Type B pancreatic cell (in vitro differentiated cells): Measurements from ENCODE around the gene CADM4. TPM values are rescaled to one million over a fixed set of nuclear protein-coding genes. Genes with fewer than 3 reads are reported as not detected.

Experiments used
- DNase-seq: peaks from one replicate; pipeline ENCODE4 v3.0.0; 2021; ENCODE audit warnings: mixed read lengths; ENCODE audit not compliant: unreplicated experiment; ENCODE audit errors: extremely low spot score
- H3K27ac Mint-ChIP-seq: 2 replicates; pipeline ENCODE4 v1.8.0; 2021; ENCODE audit warnings: mild to moderate bottlenecking, mixed read lengths
- H3K27me3 Mint-ChIP-seq: 2 replicates; pipeline ENCODE4 v1.8.0; 2021; ENCODE audit warnings: mixed read lengths
- H3K36me3 Mint-ChIP-seq: 2 replicates; pipeline ENCODE4 v1.8.0; 2021; ENCODE audit warnings: mixed read lengths
- H3K4me1 Mint-ChIP-seq: one replicate; pipeline ENCODE4 v1.8.0; 2021; ENCODE audit warnings: mixed read lengths; ENCODE audit not compliant: unreplicated experiment
- H3K4me3 Mint-ChIP-seq: 2 replicates; pipeline ENCODE4 v1.8.0; 2021; ENCODE audit warnings: mild to moderate bottlenecking, mixed read lengths
- H3K9me3 Mint-ChIP-seq: 2 replicates; pipeline ENCODE4 v1.8.0; 2021; ENCODE audit warnings: mixed read lengths
- total RNA-seq: library from RNA; stranded (reverse); gene quantifications from 2 replicates; pipeline ENCODE4 v1.2.1, GENCODE V29; 2021; ENCODE audit warnings: low replicate concordance
- TF ChIP-seq, protein P1 (sequence below): fragments of 200-600 bp; sonication (generic); conservative IDR thresholded peaks from 2 replicates; pipeline ENCODE4 v1.5.0; 2021; ENCODE audit warnings: antibody characterized with exemption, mild to moderate bottlenecking

Gene CADM4
- total RNA-seq, 1 donor from 2014 or later, result 37.9 TPM

DNA sequence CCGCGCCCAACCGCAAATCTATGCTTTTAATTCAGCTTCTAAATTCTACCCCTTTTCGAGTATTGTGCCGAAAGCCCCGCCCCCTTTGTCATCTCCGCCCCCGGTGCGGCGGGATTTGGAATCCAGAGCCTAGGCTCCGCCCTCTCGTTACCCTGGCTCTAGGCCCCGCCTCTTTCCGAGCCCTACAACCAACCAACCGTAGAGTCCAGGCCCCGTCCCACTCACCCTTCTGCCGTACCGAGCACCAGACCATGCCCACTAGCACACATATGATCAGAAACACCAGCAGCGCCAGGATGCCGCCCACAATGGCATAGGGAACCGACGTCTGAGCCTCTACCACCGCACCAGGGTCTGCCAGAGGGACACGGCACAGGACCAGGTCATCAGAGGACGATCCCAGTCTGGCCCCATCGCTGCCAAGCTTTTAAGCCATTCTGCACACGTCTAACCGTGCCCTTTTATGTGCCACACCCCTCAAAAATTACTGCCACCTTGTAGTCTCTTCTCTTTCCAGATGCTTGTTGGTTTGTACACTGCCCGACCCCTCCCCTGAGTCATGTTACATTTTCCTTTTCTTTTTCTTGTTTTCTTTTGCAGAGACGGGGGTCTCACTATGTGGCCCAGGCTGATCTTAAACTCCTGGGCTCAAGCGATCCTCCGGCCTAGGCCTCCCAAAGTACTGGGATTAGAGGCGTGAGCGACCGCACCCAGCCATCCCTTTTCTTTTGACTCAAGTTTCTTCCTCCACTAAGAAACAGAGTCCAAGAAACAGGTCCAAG is 15.6 kb downstream of the CADM4 start:
- Mint-ChIP-seq H3K36me3 (peaks cover 19% of the 10 kb centered on the region), H3K4me3 (no peak overlapping the region), H3K9me3 (no peaks in the 10 kb centered on the region), H3K27me3 (no peaks in the 10 kb centered on the region), H3K27ac (peak overlapping the region; percentile 16), H3K4me1 (peaks cover 16% of the 10 kb centered on the region)
- no peak for DNase-seq
- TF ChIP-seq, protein P1, sequence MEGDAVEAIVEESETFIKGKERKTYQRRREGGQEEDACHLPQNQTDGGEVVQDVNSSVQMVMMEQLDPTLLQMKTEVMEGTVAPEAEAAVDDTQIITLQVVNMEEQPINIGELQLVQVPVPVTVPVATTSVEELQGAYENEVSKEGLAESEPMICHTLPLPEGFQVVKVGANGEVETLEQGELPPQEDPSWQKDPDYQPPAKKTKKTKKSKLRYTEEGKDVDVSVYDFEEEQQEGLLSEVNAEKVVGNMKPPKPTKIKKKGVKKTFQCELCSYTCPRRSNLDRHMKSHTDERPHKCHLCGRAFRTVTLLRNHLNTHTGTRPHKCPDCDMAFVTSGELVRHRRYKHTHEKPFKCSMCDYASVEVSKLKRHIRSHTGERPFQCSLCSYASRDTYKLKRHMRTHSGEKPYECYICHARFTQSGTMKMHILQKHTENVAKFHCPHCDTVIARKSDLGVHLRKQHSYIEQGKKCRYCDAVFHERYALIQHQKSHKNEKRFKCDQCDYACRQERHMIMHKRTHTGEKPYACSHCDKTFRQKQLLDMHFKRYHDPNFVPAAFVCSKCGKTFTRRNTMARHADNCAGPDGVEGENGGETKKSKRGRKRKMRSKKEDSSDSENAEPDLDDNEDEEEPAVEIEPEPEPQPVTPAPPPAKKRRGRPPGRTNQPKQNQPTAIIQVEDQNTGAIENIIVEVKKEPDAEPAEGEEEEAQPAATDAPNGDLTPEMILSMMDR, result no peak

DNA sequence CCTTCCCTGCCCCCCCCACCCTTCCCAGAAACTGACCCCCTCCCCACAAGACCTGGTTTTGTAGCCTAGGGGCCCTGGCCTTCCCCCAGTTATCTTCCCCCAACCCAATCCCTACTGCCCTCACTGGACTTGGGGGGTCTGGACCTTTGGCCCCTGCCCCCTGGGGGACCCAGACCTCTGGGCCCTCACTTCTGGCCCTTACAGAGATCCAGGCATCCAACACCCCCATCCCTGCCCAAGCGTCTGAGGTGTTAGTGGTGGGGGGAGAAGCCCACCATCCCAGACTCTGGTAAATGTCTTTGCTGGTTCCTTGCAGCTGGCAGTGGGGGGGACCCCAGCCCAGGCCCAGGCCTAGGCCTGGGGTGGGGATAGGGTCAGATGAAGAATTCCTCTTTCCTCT is 16.7 kb downstream of the CADM4 start:
- Mint-ChIP-seq H3K36me3 (peaks cover 19% of the 10 kb centered on the region), H3K4me1 (peaks cover 20% of the 10 kb centered on the region), H3K4me3 (no peak overlapping the region), H3K27ac (no peak overlapping the region), H3K9me3 (no peaks in the 10 kb centered on the region), H3K27me3 (no peaks in the 10 kb centered on the region)
- TF ChIP-seq, protein P1, result no peak
- DNase-seq, result no peak

DNA sequence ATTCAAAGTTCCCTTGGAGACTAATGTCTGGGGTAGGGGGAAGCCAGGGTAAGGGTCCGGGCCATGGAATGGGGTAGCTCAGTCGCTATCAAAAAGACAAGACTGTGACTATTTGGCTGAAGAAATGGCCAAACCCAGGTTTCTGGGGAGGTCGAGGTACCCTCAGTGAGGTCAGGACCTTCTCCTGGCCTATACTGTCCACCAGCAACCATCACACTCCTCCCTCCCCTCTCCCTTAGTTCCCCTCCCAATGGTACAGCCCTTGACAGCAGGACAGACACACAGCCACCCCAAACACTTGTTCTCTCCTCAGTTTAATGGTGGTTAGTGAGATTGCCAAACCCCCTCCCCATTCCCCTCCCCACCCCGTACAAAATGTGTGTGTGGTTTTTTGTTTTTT is 17.6 kb downstream of the CADM4 start:
- no peak overlapping the region for H3K27ac Mint-ChIP-seq
- no peaks in the 10 kb centered on the region for H3K9me3 Mint-ChIP-seq
- no peak overlapping the region for H3K4me3 Mint-ChIP-seq
- H3K36me3 Mint-ChIP-seq, result peaks cover 15% of the 10 kb centered on the region
- DNase-seq, result no peak
- H3K27me3 Mint-ChIP-seq, result no peaks in the 10 kb centered on the region
- H3K4me1 Mint-ChIP-seq, result peaks cover 20% of the 10 kb centered on the region
- TF ChIP-seq, protein P1, result no peak

DNA sequence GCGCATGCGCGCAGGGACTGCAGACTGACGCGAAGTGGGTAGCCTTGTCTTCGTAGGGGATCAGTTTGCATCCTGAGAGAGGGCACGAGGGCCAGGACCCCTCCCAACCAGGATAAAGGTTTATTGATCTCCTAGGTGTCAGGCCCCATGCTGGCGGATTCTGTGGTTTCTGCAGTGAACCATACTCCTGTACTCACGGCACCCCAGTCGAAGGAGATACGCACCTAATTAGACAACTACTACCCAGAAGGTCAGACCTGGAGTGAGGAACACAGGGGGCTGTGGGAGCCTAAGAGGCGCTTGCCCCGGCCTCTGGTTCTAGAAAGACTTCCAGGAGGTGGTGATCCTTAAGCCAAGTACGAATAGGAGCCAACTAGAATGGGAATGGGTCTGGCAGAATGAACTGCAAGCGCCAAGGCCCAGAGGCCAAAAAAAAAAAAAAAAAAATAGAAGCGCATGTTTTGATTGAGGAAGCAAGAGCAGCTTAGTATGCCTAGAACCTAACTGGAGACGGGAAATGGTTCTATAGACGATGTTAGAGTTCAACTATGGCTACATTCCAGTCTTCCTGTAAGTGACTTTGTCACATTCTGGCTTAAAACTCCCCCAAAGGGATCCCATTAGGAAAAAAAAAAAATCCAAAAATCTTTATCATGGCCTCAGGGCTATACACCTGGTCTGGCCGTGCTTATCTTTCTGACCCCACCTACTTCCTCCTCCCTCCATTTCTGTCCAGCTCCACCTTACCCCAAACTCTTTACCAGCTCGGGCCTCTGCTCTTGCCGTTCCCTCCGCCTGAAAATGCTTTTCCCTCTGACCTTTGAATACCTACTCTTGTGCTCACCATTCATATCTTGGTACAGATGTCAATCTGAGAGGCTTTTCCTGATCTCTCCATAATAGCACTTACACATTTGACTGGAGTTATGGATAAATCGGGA is 19.3 kb downstream of the CADM4 start:
- no peak for DNase-seq
- Mint-ChIP-seq H3K4me1 (peaks cover 24% of the 10 kb centered on the region), H3K9me3 (no peaks in the 10 kb centered on the region), H3K27ac (peak overlapping the region; percentile 98), H3K4me3 (peak overlapping the region; percentile 96), H3K27me3 (no peaks in the 10 kb centered on the region), H3K36me3 (peaks cover 18% of the 10 kb centered on the region)
- TF ChIP-seq, protein P1, result no peak

DNA sequence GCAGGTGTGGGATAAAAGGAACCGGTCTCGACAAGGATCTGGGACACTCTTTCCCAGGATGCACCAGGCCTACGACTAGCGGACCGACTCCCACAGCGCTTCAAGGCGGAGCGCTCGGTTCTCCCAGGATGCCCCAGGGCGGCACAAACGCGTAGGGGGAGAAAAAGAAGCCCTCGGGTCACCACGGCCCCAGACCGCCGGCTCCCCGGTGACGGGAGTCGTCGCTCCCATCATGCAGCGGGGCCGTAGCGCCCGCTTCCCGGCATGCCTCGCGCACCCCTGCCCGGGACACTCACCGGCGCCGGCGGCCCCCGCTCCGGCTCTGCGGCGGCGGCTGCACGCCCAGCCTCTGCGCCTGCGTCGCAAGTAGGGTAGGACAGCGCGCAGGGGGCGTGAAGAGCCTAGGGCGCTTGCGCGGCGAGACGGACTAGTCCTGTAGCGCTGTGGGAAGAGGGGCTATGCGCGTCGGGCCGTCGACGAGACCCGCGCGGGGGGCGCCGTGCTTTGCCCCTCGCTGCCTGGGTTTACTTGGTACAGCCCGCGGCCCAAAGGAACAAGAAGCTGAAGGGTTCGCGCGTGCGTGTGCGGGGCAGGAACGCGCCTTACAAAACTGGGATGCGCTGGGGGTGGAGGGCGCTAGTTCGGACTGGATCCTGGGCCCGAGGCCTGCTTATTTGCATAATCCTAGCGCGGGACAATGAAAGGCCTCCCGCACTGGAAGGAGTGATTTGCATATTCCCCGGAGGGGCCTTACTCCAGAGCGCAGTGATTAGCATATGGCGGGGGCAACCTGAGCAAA is 20.2 kb downstream of the CADM4 start, which contains the start of gene ZNF428:
Gene ZNF428 (minus strand): TSS at position 368 of the 799 bp plus-strand sequence. CDS start 5,325 bp downstream, outside the sequence.
- no peaks in the 10 kb centered on the region for H3K27me3 Mint-ChIP-seq
- peak within 1 kb of the TSS; percentile 96 for H3K4me3 Mint-ChIP-seq
- H3K4me1 Mint-ChIP-seq, result peaks cover 24% of the 10 kb centered on the region
- TF ChIP-seq, protein P1, result no peak
- DNase-seq, result peak; percentile 89
- H3K36me3 Mint-ChIP-seq, result peaks cover 16% of the 10 kb centered on the region
- H3K9me3 Mint-ChIP-seq, result no peaks in the 10 kb centered on the region
- H3K27ac Mint-ChIP-seq, result peak within 1 kb of the TSS; percentile 98
